HCEC 1CT (cell line): ENCODE data around the gene SLC9A5.

Source experiments
- DNase-seq: peaks from one replicate; pipeline ENCODE4 v3.0.0-alpha.2; 2017

The SLC9A5 gene

GRCh38 chr16:67317853-67318252 is 69.1 kb downstream of the SLC9A5 start:
- no peak for DNase-seq
